H1 (cell line): ENCODE measurements around the gene ZBTB24. TPM values are rescaled to one million over a fixed set of nuclear protein-coding genes. Genes with fewer than 3 reads are reported as not detected.

Experiments
- CEBPB ChIP-seq: IDR thresholded peaks from 2 replicates; pipeline ENCODE4 v1.6.1; 2012; ENCODE audit warnings: low read depth, low read length
- CHD2 ChIP-seq: IDR thresholded peaks from 2 replicates; pipeline ENCODE4 v1.6.1; 2012; ENCODE audit warnings: low read length, improper control_type of control experiment
- EZH2 ChIP-seq: fragments of 200-600 bp; sonication (generic); IDR thresholded peaks from 2 replicates; pipeline ENCODE4 v1.7.1; 2012; ENCODE audit warnings: low read depth, mild to moderate bottlenecking, moderate library complexity, low read length, inconsistent platforms; ENCODE audit not compliant: severe bottlenecking
- KDM1A ChIP-seq: fragments of 200-600, 300-600 bp; sonication (generic); IDR thresholded peaks from 2 replicates; pipeline ENCODE4 v1.7.1; 2016; ENCODE audit warnings: mild to moderate bottlenecking, low read length, borderline replicate concordance
- TAF7 ChIP-seq: optimal IDR thresholded peaks from 2 replicates; pipeline ENCODE3; 2011; ENCODE audit warnings: low read depth, mild to moderate bottlenecking, inconsistent platforms, low read length, moderate library complexity, borderline replicate concordance
- polyA plus RNA-seq, 7 experiments: library from polyadenylated mRNA; depleted of rRNA in 3 of 7; stranded (reverse) in 5 of 7; unstranded in 2 of 7; fragments of >200 nt in 5 of 7; fragments of 200-250 nt in 2 of 7; gene quantifications; 1 replicate in 5 of 7; 2 replicates in 1 of 7; 4 replicates in 1 of 7; pipeline versions ENCODE4 v1.2.1 to v1.2.3, GENCODE V29; 2011 to 2013; ENCODE audit warnings: missing spikeins in 2 of 7, mixed read lengths in 2 of 7
- total RNA-seq: library from RNA; stranded (reverse); fragmentation: NEBNext Ultra II Directional; extraction: Animal tissue kit (Norgen Biotek cat#: 25700); gene quantifications from 2 replicates; pipeline ENCODE4 v1.2.1, GENCODE V29; 2021
- TF ChIP-seq, protein P1 (sequence below), 3 experiments: IDR thresholded peaks; 1 replicate in 2 of 3; 2 replicates in 1 of 3; pipeline versions ENCODE4 v1.5.1 to v1.6.1; 2011; ENCODE audit warnings: low read length in 3 of 3, mild to moderate bottlenecking in 3 of 3, inconsistent platforms in 2 of 3, low read depth in 1 of 3, moderate library complexity in 1 of 3; ENCODE audit not compliant: insufficient read depth in 1 of 3; ENCODE audit errors: control extremely low read depth in 1 of 3
- TF ChIP-seq, protein P2 (sequence below): IDR thresholded peaks from 2 replicates; pipeline ENCODE4 v1.6.1; 2012; ENCODE audit warnings: inconsistent platforms

ZBTB24 gene
- total and polyA plus RNA-seq, 2 of the 8 experiments (the other 6 are each of a cell fraction or from before 2014, with no cell fraction given), result 7.5 to 21.0 TPM

DNA sequence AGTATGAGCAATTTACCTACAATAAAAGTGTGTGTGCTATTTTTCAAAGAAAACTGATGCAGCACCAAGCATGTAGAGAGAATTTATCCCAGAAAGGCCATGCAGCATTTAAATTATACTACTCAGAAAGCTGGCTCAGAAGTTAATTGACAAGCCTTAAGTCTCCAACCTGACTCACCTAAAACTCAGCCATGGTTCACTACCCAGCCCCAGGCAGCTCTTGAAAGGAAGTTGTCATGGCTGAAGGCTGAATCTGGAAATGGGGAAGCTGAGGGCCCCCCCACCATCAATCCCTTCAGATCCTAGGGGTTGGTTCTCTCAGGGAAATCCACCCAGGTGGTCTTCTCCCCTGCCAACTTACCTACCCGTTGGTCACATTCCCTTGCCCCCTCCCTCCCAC, 62.3 kb downstream of the ZBTB24 start (continued):
- TF ChIP-seq, protein P1, sequence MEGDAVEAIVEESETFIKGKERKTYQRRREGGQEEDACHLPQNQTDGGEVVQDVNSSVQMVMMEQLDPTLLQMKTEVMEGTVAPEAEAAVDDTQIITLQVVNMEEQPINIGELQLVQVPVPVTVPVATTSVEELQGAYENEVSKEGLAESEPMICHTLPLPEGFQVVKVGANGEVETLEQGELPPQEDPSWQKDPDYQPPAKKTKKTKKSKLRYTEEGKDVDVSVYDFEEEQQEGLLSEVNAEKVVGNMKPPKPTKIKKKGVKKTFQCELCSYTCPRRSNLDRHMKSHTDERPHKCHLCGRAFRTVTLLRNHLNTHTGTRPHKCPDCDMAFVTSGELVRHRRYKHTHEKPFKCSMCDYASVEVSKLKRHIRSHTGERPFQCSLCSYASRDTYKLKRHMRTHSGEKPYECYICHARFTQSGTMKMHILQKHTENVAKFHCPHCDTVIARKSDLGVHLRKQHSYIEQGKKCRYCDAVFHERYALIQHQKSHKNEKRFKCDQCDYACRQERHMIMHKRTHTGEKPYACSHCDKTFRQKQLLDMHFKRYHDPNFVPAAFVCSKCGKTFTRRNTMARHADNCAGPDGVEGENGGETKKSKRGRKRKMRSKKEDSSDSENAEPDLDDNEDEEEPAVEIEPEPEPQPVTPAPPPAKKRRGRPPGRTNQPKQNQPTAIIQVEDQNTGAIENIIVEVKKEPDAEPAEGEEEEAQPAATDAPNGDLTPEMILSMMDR (IDR thresholded peaks at IDR 0.05; ENCODE audit: control extremely low read depth in 1 of 3, insufficient read depth in 1 of 3, low read depth in 1 of 3, low read length in 3 of 3), result no peak
- TF ChIP-seq EZH2 (no peak), TAF7 (no peak), KDM1A (no peak), CEBPB (no peak), CHD2 (no peak)
- TF ChIP-seq, protein P2, sequence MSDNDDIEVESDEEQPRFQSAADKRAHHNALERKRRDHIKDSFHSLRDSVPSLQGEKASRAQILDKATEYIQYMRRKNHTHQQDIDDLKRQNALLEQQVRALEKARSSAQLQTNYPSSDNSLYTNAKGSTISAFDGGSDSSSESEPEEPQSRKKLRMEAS, result no peak
